Femur (tissue), 1 donor: ENCODE data around the gene BMPER.

ENCODE experiments used
- DNase-seq: peaks from one replicate; pipeline ENCODE4 v3.0.0-alpha.2; 2017

BMPER gene

DNA sequence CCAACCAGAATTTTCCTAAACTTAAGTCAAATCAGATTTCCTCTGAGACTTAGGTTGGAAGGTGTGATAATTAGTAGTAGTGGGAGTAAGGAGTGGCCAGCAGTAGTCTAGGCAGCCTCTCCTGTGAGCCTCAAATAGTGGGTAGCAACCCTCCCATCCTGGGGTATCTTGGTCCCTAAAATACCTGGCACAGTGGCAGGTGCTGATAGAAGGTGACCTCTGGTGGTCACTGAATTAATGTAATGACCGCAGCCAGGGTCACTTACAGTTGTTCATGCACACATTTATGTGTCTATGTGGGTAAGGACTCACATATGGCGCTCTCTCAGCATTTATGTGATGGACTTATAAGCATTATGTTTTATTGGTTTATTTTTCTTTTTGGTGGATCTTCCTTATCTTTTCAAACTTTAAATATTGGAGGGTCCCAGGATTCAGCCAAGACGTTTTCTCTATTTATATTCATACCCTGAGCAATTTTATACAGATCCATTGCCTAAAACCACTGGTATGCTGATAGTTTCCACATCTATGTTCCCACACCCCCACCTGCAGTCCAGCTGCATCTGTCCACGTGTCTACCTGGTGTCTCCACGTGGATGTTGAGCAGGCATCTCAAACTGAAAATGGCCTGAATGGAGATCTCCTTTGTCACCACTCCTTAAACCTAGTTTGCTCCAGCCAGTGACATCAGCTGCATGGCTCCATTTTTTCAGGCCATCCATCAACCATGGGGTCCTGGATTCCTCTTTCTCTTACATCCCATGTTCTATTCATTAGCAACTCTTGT is 18.3 kb downstream of the BMPER start:
- DNase-seq: no peak

DNA sequence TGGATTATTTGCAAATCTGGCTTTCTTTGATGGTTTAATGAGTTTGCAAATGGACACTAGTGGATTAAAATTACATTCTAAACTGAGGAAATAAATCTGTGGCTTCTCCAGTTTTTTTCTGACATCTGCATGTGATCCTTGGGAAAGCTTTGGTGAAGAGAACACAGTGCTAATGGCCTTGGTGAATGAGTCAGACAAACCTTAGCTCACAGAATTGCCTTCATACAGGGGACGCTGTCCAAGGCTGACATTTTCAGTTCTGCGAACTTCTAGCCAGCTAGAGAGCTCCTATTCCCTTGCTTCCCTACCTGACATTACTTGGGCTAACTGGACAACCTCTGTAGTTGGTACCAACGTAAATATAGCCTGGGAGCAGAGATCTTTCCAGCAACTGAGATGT is 21.2 kb downstream of the BMPER start:
- DNase-seq: no peak

DNA sequence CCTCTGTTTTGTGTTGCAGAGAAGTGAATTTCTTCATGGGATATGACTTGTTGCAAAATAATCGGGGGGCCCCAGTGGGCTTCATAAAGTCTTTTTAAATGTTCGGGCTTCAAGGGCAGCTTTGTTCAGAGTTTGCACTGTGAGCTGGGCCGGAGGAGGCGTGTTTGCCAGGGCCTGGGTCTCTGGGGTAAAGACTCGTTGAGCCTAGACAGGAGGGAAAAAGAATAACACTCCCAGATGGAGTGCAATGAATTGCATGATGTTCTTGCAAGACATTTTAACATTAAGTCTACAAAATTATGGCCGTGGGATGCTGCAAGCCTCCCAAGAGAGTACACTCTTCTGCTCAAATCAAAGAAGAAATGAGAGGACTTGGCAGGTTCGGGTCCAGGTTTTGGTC is 23.6 kb downstream of the BMPER start:
- no peak for DNase-seq

DNA sequence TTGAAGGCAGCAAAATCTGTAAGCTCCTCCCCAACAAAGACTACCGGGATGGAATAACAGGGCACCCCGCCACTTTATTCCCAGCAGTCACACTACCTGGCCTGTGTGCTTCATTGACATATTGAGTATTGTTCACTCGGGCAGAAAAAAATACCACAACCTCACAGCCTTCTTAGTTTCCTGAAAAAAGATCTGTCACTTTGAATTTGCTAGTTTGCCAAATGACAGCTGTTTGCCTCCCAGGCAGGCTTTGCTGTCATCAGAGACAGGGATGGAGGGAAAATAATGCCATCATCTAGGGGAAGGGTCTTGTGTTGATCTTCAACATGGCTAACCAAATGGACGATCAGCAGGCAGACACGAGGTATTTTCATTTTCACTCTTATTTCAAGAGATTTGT is 26.9 kb downstream of the BMPER start:
- no peak for DNase-seq

DNA sequence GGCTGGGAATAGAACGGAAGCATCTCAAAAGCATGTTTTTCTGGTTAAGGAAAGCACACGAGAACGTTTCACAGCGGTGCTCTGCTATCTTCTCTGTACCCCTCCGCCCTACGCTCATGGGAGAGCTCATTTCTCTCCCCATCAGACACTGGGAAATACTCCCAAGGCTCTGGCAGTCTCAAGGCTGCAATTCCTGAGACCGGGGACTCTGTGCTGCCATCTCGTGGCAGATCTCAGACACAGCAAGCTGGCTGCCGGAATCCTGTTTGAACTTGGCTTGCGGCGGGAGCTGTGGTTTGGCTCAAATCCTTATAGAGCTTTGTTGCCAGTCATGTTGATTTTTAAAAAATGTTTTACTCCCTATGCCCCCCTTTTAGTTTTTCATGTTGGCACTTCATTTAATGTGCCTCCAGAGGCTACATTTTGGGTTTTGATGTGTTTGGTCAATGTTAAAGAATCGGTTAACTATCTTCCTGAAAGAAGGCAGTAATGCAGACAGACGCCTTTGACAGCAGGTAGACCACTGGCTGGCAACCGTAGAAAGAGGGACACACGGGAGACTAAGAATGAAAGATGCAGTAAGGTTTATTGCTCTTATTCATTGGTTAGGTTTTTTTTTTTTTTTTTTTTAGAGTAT is 27.6 kb downstream of the BMPER start:
- DNase-seq: peak; percentile 90

DNA sequence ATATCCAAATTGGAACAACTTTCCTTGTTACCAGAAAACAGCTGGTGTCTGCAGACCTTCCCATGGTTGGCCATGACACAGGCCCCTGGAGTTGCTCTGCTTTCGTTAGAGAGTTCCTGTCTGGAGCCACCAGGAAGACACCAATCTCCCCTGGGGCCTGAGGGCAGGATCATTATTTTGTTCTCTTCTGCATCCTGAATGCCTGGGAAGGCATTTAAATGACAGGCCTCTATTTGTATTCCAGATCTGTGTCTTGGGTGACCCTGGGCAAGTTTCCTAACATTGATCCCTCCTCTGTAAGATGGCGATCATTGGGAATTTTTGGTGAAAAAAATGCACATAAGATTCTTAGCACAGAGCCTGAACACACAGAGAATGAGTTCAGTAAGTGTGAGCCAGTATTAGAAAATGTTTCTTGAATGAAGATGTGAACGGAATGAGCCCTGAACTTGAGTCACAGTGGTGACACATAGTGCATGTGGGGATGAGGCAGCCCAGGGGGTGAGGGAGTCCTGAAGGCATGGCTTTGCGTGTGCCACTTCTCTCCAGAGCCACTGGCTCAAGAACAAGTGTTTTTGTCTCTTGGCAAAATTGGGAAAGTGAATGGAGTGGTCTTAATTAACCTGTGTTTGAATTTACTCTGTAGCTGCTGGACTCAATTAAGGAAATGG is 28.4 kb downstream of the BMPER start:
- no peak for DNase-seq

DNA sequence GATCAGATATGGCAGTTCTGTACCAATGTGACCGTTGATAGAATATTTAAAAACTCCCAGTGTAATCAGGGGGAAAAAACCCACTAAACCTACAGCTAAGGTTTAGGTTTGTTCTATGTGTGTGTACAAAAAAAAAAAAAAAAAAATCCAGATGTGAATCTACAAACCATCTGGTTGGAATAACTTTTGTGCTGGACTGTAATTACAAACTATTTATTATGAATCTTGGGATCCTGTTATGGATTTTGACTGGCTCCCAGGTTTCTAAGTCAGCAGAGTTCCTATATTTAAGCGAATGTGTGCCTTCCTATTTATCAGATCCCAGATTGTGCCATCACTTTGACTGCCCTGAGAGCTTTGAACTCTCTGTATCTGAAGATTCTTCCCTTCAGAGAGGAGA is 29.1 kb downstream of the BMPER start:
- no peak for DNase-seq

DNA sequence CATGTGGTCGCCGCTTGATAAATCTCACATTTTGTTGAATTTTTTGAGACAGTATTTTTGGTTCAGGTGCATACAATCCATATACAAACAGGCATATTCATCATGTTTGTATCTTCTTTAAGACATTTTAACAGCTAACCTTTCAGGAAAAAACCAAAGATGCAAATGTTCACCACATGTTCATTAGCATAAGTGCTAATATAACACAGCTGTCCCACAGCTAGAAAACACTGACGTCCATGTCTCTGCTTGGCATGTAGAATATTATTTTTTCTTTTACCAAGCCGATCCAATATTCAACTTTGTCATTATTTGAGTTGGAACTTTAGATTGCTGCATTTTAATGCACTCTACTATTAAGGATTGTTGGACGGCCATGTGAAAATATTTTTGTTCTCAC is 31.2 kb downstream of the BMPER start:
- DNase-seq: no peak

DNA sequence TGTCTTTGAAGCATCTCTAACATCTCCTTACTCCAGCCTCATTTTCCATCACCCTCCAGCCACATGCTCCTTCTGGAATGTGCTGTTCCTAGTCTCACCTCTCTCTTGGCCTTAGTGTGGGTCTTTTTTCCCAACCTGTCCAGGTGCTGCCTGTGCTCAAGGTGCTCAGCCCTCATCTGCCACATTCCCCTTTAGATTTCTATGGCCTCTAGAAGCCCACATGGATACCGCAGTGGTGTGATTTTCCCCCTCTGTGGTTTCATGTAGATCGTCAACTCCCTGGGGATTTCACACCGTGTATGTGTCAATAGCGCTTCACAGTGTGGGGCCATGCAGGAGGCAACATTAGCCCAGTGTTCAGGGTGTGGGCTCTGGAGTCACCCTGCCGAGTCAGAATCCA is 32.5 kb downstream of the BMPER start:
- no peak for DNase-seq

DNA sequence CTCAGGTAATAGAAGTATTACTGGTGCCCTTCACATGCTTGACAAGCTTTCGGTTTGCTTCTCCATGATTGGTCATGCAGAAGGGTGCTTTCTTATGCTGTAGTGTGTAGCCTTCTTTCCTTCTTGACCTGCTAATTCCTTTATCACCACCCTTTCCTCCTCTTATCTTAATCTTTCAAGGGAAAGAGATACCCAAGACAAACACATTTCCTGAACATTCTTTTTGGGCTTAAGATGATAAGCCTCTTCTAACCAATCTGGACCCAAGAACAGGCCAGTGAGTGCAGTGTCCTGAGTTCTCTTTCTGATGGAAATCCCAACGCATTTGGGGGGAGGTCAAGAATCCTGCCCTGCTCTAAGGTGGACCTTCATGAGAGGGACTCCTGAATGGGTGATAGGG is 33.8 kb downstream of the BMPER start:
- no peak for DNase-seq

DNA sequence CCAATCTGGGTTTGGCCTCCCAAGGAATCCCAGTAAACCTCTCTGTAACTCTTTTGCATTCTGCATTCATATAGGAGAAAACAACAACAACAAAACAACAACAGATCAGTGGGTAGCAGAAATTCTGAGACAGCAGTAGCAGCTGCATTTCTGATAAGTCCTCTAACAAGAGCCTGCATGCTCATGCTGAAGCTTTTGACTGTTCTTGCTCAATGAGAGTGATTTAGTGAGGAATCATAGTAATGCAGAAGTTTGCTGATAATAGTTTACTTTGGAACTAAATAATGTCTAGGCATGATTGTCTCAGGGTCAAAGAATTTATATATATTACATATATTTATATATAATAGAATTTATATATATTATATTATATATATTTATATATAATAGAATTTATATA is 35.2 kb downstream of the BMPER start:
- no peak for DNase-seq

DNA sequence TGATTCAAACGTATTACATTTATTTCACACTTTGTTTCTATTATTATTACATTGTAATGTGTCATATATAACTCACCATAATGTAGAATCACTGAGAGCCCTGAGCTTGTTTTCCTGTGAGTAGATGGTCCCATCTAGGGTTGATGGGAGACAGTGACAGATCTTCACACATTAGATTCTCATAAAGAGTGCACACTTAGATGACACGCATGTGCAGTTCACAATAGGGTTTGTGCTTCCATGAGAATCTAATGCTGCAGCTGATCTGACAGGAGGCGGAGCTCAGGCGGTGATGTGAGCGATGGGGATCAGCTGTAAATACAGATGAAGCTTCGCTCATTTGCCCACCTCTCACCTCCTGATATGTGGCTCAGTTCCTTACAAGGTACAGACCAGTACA is 36.1 kb downstream of the BMPER start:
- no peak for DNase-seq

DNA sequence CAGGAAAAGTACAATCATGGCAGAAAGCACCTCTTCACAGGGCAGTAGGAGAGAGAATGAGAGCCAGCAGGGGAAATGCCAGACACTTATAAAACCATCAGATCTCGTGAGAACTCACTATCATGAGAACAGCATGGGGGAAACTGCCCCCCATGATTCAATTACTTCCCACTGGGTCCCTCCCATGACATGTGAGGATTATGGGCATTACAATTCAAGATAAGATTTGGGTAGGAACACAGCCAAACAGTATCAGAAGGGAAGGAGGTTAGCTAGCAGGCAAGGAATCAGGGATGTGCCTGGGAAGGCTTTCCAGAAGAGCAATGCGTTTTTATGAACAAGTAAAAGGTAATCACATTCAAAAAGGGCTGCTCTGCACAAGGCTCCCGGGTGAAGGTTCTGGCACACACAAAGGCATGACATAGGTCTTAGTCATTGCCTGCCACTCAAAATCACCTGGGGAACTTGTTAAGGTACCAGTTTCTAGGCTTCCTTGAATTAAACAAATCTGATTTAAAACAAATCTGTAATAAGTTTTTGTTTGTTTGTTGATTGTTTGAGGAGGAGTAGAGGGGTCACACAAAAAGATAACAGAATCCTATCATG is 40.9 kb downstream of the BMPER start:
- no peak for DNase-seq

DNA sequence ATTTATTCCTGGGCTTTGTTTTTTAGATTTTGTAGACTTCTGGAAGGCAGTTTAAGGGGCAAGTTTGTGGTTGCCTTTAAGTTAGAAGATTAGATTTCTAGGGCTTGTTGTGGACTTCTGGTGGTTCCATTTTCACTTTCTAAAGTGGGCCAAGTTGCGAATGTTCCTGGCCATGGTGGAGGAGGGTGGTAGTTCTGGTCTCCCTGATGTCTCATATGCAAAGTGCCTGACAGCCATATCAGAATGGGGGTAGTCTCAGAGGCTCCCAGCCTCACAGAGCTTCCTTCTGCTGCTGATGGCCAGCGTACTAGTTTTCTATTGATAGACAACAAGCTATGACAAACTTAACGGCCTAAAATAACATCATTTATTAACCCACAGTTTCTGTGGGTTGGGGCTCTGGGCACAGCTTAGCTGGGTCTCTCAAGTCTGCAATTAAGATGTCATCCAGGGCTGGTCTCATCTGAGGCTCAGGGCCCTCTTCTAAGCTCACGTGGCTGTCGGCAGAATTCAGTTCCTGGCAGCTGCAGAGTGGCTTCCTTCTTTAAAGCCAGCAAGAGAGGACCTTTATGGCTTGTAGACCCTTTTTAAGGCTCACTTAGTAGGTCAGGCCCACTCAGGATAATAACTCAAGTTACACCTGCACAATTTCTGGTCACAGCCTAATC is 44.8 kb downstream of the BMPER start:
- no peak for DNase-seq

DNA sequence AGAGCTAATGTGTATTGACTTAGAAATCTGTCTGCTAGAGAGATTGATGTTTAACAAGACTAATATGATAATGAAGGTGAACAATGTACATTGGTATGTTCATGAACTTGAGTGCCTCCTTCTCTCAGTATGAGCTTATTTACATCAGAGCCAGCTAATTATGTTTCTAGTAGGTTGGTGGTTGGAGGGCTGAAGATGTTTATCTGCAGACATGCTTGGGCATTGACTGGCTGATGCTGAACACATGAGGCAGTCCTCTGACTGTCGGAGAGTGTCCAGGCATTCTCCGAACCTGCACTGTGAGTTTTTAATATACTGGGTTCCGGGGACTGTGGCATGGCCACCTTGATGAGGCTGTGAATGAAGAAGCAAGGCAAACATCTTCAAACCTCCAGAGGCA is 47.5 kb downstream of the BMPER start:
- no peak for DNase-seq

DNA sequence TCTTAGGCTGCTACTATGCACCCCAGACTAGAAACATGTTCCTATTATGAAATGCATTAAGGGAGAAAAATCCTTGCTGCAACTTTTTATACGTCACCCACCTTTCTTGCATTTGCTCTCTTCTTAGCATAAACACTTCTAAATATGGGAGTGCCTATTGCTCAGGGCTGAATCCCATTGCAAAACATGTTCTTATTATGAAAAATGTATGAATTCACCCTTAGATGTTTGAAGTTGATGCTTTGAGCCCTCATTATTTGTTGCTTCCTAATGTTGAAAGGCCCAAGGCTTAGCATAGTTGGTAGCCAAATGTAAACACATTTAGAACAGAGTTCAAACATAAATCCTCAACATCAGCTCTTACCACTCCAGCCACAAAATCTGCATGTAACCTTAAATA is 52.8 kb downstream of the BMPER start:
- no peak for DNase-seq

DNA sequence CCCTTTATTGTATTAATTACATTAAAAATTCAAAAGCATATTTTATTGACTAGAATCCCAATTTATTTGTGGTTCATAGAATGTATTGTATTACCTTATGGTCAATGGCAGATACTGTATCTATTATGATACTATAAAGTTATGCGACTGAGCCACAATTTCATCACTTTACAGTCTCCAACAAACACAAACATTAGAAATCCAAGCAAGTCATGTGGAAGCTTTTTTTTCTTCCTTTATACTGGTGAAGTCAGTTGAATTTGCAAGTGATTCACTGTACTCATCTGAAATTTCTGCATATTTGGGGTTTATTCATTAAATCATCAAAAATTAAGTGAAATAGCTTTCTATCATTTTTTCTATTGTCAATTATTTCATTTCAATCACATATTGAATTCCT is 54.3 kb downstream of the BMPER start:
- DNase-seq: no peak

DNA sequence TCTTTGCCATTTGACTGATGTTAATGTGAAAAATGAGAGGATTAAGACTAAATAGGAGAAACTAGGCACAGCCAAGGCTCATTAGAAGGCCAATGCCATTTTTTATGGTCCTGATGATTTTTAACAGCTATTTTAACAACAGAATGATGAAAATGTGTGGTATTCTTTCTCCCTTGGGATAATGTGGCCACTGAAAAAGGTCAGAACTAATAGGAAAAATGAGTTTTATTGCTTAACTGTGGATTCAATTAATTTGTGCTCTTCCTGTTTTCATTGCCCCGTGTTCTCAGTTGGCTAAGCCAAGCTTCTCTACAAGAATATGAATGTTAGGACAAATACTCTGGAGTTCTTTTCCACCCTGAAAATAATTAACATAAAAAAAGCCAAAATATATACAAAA is 56.6 kb downstream of the BMPER start:
- DNase-seq: no peak

DNA sequence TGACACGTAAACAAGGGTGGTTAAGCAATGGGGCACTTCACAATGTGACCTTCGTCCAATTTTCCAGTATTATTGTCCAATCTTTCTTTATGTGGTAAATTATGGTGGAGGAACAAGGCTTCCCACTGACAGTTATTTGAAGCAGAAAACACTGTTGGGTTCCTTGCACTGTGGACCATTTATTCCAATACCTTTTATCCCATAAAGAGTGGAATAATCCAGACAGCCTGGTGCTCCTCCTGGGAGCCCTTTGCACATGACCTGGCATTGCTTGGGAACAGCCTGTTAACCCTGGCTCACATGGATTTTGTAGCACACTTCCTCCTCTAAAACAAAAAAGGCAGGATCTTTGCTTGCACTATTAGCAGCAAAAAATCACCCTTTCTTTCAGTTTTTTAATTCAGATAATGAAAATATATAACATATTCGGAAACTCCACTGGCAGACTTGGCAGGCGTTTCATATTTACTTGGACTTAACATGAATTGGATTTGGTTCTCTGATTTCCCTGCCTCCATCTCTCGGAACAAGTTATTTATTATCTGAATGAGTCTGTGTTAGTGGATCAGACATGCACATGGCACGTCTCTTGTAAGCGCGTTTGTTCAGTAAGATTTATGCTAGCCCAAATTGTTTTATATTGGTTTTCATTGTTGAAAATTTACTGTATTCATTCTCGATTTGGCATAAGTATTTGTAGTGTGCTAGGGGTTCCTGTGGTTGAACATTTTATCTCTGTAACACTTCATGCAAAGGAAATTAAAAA is 59.3 kb downstream of the BMPER start:
- no peak for DNase-seq

DNA sequence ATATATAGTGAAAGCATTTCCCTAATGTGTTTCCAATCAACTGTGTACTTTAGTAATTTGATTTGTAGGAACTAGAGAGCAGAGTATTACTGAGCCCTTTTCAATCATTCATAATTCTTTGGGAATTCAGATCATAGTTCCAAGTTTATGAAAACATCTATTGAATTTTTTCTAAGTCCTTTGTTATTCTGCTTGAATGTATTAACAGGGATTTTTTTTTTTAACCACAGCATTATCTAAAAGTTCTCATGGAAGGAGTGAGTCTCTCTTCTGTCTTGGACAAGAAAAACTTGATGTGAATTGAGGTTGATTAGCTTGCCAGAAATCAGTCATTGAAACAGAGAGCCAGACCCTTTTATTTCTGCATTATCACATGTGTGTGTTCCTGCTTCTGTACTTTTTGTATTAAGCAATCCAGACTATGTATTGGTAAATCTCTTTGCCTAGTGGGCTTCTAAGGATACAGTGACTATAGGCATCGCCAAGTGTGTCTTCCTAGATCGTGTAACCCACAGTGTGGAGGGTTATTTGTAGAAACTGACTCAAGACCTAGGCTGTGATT is 59.9 kb downstream of the BMPER start:
- DNase-seq: no peak

DNA sequence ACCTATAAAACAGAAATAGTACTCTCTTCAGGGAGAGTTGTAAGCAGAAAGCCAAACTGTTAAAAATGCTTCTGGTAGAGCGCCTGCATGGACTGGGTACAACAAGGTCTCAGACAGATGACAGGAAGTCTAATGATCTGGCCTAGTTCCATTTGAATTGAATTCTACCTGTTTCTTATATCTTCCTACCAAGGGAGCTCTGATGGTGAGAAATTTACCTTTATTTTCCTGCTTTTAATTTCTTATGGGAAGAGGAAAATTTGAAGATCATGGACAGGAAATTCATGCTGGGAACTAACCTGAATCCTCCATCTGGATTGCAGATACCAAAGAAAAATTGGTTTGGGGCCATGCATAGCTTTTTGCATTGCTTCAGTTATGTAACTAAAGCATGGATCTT is 63.3 kb downstream of the BMPER start:
- no peak for DNase-seq

DNA sequence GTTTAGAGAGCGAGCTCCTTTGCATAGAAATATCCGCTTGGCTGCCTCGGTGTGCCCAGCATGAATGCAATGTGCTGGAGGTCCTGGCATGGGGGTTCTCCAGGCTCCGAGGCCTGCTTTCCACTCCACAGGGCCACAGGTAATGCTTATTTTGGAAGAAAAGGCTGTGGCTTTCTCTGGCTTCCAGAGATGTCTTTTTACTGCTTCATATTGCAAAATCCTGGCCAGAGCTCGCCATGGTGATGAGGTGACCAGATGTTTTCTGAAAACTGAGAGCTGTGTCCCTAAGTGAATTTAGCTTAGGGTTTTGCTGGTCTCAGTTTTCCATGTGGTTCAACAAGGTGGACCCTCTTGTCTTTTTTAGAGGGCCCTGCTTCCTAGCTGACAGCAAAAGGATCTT is 65.2 kb downstream of the BMPER start:
- peak; percentile 67 for DNase-seq
